GM18508 (cell line): ENCODE results near the gene ROPN1L.
"Not testable (repeated sequence)": the region's sequence is repeated elsewhere in the genome, so short reads cannot be mapped to it uniquely, and the experiment has no call there.

Experiments
- ATAC-seq: cut with Tn5 transposase; IDR thresholded peaks from one replicate; pipeline ENCODE4 v1.9.1; 2021; ENCODE audit warnings: moderate number of reproducible peaks; ENCODE audit not compliant: insufficient read depth, unreplicated experiment

ROPN1L gene

DNA sequence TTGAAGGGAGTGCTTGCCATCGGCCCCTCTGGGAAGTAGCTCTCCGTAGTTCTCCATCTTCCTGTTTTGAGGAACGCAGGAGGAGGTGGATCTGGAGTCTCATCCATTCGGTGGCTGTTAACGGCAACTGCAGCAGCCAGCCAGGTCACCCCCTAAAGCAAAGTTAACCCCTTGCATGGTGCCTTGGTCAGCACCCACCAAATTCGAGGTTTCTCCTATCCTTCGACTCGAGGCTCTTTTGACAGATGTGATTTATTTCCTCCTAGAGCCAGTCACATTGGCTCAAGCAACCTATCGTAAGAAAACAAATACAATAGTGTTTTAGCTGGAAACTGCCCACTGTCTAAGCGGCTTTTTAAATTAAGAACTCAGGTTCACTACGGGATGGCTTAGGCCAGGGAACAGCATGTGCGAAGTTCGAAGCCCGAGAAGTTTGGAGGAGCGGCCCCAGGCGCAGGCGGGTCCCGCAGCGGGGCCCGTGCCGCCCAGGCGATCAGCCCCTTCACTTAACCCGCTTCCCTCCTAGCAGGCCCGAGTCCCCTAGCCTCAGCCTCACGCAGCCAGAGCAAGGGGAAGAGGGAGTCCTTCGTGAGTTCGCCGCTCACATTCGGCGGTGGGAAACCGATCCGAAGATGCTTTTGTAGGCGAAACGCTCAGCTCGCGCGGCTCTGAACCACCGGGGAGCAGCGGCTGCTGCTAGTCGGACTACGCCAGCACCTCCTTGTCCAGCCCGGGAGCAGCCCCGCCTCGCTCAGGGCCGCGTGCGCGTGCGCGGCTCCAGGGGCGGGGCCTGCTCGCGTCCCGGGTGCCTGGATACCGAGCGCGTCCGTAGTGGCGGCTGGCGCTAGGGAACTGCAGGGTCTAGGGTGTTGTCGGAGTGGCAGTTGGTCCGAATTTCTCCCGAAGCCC, at the start of gene ROPN1L:
ROPN1L (plus strand) TSS at position 797 of the 909 bp plus-strand sequence. CDS start 289 bp downstream, outside the sequence.
- peak; percentile 68 for ATAC-seq

DNA sequence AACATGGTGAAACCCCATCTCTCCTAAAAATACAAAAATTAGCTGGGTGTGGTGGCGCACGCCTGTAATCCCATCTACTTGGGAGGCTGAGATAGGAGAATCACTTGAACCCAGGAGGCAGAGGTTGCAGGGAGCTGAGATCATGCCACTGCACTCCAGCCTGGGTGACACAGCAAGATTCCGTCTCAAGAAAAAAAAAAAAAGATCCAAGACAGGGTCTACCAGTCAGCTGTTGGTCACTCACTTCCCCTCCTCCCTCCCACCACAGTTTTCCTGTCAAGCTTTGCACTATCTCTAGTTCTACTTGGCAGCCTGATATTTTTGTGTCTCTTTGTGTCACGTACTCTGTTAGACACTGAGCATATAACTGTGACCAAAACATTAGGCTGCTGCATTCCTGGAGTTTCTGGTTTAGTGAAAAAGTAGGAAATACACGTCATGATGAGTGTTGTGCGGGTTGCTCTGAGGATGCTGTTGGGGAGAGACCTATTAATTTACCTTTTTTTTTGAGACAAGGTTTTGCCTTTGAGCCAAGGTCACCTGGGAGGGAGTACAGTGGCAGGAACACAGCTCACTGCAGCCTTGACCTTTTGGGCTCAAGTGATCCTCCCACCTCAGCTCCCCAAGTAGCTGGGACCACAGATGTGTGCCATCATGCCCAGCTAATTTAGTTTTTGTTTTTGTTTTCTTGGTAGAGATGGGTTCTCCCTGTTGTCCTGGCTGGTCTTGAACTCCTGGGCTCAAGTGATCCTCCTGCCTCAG, 48.9 kb upstream of the ROPN1L start:
- ATAC-seq: not testable (repeated sequence)

DNA sequence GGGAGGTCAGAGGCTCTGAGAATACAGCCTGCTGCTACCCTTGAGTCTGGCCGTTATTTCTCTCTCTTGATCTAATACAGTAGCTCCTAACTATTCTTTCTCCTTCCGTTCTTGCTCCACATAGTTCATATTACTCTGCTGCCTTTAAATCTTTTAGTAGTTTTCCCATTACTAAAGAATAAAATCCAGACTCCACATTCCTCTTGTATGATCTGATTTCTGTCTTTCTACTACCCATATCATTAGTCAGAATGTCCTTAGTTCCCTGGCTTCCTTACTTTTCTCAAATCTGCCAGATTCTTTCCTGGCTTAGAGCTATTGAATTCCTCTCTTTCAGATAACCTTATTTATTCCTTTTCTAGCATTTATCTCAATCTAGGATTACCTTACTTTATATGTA, 48.2 kb upstream of the ROPN1L start:
- ATAC-seq: no peak

DNA sequence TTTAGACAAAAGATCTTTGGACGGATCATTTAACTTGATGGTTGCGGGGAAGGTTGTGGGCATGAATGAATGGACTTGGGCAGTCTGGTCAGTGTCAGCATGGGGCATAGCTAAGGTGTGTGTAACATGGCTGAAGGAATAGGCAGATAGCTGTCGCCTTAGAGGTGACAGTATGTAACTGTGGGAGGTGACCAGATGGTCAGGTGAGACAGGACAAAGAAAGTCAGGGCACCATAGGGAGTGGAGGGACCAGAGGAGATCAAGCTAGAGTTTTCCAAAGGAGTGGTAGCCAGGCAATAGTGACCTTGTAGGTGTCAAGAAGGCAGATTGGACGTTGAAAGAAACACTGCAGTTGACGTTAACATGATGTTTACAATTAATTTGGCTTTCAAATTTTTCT, 45.1 kb upstream of the ROPN1L start:
- no peak for ATAC-seq

DNA sequence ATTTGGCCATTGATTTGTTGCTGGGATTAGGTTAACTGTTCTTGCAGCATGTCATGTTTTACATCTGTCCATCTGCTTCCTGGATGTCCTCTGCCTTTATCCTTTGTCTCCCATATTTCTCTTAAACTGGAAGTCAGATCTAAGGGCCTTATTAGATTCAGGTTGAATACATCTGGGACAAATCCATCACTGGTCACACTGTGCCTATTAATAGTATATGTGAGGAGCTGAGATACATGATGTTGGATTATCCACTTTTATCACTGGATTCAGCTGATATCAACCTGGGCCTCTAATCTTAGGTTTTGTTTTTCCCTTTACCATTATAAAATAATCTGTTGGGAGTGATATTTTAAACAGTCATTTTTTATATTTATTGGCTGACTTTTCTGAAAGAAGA, 41.8 kb upstream of the ROPN1L start:
- ATAC-seq: no peak

DNA sequence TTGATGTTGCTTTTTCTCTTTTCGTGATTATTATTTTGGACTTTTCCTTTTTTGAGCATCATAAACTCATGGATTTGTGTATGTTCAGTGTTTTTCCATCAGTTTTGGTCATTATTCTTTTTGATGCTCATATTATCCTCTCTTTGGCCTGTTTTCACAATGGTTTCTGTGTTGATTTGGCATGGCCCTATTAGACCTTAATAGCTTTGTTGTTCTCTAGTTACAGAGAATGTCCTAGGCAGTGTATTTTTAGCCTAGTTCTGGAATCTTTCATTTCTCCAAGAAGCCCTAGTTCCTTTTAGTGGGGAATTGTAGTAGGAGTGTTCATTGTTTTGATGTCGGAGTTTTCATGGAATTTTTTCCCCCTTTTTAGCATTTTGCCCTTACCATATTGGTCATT, 41.3 kb upstream of the ROPN1L start:
- ATAC-seq: no peak

DNA sequence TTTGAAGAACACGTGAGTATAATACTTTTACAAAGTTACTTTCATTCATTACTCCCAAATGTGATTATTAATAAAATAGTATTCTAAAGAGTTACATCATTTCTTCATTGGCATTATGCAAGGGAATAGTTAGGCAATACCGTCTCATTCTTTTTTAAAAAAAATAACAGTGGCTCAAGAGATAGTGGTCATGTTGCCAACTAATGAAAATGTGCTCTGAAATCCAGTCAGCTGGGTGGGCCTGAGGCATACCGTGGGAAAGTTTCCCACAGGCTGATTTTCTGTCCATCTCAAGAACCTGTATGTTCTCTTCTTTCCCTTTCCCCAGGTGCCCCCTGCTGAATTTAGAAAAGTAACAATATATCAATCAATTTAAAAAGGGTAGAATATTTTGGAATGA, 40.8 kb upstream of the ROPN1L start:
- ATAC-seq: no peak

DNA sequence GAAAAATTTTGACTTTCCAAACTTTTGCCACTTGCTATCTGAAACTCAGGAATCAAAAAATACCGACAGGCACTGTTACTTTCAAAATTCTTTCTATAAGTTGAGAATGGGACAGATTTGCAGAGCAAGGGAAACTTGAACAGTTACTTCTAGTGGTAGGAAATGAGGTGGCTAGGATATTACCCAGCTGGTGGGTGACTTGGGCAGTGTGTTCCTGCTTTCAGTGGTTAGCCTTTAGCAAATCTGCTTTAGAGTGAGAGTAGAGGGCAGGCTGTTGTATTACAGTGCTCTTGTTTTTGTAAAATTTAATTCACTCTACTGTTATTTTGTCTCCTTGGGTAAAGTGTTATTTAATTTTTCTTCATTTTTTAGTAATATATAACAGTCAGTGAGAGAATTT, 40.2 kb upstream of the ROPN1L start:
- peak; percentile 75 for ATAC-seq

DNA sequence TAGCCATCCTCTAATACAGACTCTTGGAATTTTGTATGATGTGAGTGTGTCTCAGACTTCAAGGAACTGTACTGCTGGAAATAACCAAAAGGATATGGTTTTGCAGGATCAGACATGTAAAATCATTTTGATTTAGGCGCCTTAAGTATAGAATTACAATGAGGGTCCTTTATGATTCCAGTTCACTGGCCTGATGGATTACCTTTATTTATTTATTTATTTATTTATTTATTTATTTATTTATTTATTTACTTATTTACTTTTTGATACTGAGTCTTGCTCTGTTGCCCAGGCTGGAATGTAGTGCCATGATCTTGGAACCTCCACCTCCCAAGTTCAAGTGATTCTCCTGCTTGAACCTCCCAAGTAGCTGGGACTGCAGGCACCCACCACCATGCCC, 37.9 kb upstream of the ROPN1L start:
- ATAC-seq: no peak

DNA sequence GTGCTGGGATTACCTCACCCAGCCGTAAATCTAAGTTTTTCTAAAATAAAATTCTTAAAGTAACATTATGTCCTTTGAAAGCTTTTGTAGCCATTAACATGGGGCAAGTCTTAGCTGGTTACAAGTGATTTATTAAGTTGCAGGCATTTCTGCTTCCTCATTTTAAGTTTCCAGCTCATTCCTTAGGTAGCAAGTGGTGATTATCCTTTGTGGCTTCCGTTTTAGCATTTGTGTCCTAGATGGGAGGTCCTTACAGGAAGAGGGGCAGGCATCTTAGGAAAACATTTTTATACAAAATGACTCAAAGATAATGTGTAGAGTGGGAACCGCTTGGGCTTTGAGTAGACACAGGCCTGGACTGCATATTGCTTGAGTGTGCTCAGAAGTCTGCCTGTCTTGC, 35.0 kb upstream of the ROPN1L start:
- ATAC-seq: no peak

DNA sequence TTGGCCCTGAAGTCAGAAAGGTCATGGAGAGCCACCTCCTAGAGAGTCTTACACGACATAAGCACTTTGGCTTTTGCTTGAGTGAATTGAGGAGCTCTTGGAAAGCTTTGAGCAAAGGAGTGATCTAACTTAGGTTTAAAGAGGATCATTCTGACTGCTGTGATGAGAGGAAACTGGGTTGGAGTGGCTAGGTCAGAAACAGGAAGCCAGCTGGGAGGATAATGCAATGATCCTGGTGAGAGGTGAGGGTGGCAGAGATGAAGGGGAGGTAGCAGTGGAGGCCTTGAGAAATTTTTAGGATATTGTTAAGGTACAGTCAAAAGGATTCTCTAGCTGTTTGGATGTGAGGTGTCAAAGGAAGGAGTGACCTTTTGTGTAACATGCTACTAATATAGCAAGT, 32.2 kb upstream of the ROPN1L start:
- ATAC-seq: no peak

DNA sequence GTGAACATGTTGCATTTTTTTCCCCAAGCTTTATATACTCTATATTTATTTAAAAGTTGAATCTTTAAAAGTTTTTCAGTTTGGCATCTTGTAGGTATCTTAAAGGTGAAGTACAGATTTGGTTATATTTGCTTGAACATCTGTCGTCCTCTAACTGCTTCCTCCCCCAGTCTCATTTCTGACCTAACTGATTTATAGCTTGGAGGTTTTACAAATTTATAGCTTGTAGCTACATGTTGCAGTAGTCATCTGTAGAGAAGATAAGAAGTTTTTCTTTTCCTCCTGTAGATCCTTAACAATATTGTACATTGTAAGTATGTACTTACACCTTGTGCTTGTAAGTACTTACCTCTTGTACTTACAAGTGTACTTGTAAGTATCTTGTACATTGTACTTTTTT, 31.0 kb upstream of the ROPN1L start:
- ATAC-seq: no peak

DNA sequence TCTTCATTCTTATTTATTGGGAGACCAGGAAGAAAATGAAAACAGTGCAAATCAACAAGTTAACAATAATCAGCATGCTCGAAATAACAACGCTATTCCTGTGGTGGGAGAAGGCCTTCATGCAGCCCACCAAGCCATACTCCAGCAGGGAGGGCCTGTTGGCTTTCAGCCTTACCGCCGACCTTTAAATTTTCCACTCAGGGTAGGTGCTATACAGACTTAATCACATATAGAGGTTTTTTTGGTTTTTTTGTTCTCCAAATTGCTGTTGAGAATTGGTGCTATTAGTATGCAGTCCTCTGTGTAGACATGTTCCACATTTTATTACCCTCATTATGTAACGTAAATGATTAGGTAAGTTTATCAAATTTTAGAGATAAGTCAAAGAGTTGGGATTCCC, 30.3 kb upstream of the ROPN1L start:
- ATAC-seq: no peak

DNA sequence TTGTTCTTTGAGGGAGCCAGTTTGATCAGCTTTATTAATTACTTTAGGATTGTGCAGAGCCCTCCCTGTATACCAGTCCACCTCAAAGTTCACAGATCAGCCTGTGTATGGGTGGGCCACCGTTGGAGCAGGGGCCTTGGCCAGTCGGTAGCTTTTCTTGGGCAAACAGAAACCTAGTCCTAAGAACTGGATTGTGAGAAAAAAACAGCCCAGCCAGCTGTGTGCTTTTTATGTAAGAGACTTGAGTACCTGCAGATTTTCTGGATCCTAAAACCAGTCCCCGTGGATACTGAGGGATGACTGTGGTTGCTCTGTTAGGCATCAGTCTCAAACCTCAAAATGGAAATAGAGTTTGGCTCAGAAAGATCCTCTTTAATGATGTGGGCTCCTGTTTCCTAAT, 24.8 kb upstream of the ROPN1L start:
- ATAC-seq: no peak

DNA sequence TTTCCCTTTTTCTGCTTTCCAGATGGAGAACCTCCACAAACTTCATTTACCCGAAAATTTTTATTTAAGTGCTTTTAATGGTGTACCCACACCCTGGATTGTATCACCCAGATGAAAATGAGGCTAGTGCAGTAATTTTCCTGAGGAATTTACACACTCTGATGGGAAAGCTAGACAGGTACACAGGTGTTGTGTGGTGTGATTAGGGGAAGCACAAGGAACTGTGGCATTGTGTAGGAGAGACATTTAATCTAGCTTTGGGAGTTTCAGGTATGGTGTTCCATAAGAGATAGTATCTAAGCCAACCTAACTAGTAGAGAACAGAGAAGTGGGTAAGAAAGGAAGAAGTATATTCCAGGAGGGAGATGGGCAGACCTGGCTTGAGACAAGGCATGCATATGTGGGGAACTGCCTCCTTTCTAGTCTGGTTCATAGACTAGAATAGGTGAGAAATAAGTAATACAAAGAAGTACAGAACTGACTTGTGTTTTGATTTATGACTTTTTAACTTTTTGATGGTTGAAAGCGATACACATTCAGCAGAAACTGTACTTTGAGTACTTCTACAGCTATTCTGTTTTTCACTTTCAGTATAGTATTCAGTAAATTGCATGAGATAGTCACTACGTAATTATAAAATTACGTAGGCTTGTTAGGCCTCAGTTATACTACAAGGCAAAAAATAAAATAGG, 22.9 kb upstream of the ROPN1L start:
- ATAC-seq: no peak

DNA sequence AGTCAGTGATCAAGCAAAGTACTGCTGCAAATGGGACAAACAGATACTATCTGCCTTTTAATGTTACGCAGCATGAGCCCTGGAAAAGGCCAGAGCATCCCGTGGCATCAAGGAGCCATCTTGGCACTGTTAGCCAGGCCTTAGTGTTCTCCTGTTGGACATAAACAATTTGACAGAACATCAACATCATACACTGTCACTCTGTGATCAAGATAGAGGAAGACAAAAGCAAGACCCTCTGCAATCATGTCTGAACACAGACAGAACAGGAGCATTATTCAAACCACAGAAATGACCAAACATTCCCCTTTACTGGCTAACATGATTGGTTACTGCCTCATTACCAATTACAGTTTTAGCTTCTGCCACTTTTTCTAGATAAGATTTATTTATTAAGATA, 21.2 kb upstream of the ROPN1L start:
- no peak for ATAC-seq

DNA sequence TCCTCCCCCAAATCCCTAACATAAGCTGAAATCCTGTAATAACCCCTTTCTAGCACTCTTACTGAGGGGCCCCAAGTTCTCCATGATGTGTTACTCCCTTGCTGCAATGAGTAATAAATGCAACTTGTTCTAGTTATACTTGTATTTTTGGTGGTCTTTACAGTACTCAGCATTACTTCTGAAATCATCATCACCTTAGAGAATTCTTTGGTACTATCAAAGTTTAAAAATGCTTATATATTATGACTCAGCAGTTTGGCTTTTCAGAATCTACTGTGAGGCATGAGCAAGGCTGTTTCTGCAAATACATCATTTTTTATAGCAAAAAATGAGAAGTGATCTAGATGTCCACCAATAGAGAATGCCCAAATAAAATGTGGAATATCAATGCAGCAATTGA, 20.7 kb upstream of the ROPN1L start:
- no peak for ATAC-seq

DNA sequence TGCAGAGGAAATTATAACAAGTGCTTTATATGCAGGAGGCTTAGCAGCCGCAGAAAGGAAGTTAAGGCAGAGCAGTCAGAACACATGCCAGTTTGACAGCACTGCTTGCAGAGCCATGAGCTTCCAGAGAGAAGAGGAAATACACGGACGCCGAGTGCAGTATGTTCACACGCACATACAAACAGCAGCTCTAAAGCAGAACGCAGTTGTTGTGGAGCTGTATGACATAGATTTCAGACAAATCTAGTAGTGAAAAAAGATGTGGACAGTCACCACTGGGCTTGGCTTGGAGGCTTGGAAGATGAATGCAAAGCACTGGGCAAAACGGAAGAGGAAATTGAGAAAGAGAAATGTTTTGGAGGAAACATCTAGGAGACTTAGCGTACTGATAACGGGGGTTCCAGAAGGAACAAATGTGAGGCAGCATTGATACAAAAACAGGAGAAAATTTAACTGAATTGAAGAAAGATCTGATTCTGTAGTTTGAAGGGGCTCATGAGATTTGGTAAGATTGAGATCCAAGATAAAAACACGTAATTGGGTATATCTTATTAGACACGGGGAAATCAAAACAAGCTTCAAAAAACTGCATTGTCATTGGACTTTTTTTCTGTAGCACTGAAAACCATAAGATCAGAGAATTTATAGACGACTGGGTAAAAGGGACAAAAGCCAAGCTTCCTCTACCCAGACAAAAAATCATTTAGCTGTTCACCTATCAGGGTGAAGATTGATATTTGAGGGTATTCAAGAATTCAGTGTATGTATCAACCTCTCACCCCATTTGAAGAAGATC, 19.6 kb upstream of the ROPN1L start:
- ATAC-seq: no peak

DNA sequence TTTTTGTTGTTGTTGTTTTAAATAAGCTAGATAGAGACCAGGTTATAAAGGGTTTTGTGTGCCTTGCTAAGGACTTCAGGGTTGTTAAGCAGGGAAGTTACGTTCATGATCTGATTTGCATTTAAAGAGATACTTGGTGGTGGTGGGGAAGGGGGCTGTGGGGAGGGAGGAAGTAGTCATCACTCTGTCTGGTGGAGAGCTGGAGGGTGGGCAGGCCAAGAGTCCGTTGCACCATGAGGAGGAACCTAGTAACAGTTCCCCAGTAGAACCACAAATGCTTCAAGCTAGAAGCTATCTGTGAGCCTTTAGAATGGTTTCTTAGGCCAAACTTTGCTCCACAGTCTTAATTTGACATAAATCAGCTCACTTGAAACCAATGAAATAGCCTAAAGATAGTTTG, 18.7 kb upstream of the ROPN1L start:
- ATAC-seq: no peak

DNA sequence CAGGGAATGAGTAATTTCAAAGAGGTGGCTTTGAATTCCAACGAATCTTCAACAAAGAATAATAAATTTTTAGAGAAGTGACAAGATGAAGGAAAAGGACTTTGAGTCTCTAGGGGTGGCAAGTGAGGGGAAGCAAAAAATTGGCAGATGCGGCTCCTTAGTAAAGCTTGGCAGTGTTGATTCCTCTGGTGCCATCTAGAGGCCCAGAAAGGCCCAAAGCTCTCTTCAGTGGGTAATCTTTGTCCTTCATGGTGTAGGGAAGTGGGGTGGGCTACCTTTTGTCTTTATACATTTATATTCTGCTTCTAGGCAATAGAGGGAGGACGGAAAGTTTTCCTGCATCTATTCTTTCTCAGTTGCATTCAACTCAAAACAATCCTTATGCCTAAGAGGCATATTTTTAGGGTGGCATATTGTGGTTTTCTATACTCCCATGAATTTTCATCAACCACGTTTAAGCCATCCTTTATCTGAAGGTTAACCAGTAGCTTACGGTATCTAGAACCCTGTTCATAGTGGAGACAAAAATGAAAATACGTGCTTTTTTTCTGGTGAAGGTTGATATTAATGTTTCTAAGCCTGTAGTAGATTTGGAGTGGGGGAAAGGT, 17.5 kb upstream of the ROPN1L start:
- no peak for ATAC-seq
